Measurements from ENCODE around the gene FASN.

DNA sequence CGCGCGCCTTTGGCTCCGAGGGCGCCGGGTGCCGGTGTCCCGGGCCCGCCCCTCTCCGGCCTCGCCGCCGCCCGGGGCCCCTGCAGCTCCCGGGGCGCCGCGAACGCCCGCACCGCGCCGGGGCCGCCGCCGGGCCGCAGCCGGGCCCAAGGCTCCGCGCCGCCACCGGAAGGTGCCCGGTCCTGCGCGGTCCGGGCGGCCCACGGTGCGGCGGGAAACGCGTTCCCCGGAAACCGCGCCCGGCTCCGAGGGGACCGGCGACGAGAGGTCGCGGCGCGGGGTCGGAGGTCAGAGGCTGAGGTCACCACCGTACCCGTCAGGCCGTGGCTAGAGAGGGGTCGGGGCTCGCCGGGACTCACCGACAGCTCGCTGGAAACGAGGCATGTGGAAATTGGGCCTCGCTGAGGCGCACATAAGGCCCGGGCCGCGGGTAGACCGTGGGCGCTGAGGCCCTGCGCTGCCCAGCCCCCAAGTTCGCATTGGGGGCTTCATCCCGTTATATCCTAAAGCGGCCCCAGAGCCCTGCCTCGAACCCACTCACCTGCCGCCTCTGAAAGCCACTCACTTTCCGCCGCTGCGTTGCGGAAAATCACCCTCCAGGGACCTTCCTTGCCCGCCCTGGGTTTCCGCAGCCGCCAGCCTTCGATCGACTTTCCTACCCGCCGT, 32.3 kb downstream of the FASN start, which contains the start of gene DUS1L:
- TF ChIP-seq, protein P1, sequence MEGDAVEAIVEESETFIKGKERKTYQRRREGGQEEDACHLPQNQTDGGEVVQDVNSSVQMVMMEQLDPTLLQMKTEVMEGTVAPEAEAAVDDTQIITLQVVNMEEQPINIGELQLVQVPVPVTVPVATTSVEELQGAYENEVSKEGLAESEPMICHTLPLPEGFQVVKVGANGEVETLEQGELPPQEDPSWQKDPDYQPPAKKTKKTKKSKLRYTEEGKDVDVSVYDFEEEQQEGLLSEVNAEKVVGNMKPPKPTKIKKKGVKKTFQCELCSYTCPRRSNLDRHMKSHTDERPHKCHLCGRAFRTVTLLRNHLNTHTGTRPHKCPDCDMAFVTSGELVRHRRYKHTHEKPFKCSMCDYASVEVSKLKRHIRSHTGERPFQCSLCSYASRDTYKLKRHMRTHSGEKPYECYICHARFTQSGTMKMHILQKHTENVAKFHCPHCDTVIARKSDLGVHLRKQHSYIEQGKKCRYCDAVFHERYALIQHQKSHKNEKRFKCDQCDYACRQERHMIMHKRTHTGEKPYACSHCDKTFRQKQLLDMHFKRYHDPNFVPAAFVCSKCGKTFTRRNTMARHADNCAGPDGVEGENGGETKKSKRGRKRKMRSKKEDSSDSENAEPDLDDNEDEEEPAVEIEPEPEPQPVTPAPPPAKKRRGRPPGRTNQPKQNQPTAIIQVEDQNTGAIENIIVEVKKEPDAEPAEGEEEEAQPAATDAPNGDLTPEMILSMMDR (IDR thresholded peaks at IDR 0.05) = peak in 2 of 6 experiments; percentile 6 to 27
- TF ChIP-seq POLR2A (IDR thresholded peaks at IDR 0.05) (peak in 1 of 4 donors; percentile 58), EP300 (IDR thresholded peaks at IDR 0.05) (no peak), POLR2AphosphoS5 (IDR thresholded peaks at IDR 0.05) (peak; percentile 64 to 71)
